ENCODE results near the gene PRDX5. TPM values are rescaled to one million over a fixed set of nuclear protein-coding genes. Genes with fewer than 3 reads are reported as not detected.

PRDX5 gene
- total and polyA plus RNA-seq, 7 donors, result 122 to 323 (median 178) TPM

DNA sequence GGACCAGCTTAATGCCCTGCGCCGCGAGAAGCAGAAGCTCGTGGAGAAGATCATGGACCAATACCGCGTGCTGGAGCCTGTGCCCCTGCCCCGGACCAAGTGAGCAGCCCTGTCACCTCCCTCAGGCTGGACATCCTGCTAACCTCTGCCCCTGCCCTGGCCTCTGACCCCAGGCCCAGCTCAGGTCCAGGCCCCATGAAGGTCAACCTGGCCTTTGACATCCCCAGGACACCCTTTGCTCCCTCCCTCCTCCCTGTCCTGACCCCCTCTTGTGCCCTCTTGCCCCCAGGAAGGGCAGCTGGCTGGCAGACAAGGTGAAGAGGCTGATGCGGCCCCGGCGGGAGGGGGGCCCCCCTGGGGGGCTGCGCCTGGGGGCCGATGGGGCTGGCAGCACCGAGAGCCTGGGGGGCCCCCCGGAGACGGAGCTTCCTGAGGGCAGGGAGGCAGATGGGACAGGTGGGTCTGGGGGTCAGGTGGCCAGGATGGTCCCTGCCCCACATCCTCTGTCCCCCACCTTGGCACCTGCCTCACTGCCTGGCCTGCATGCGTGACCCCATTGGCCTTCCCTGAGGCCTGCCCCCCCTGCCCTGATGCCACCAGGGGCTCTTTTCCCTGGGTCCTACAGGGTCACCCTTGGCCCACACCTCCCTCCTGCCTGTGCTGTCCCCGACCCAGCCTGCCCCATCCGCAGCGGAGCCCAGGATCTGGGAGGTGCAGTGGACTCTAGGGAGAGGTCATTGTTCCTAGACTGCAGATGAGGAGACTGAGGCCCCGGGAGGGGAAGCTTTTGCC is 36.0 kb downstream of the PRDX5 start:
- H3K27ac ChIP-seq, result no peak overlapping the region
- DNase-seq (peak in 1 of 2 donors; percentile 50), ATAC-seq (no peak)
- H3K36me3 ChIP-seq (ENCODE audit: insufficient read depth in 1 of 2, low read depth in 1 of 2), result no peaks in the 10 kb centered on the region
- H3K27me3 ChIP-seq (ENCODE audit: insufficient read depth in 3 of 3, low read length in 2 of 3), result peaks cover 0 to 9% (median 3%) of the 10 kb centered on the region in 3 donors
- WGBS, 3 donors, result 73 to 84% (median 74%) methylated on average over 17 to 20 of the region's 20 CpGs
- intact Hi-C loops (cut with DNase I), result loop anchor here in 1 of 2 donors (2.0 kb wide), 1 partner anchor 35 kb away; the partner anchor contains the start of gene PRDX5
- TF ChIP-seq, protein P1, sequence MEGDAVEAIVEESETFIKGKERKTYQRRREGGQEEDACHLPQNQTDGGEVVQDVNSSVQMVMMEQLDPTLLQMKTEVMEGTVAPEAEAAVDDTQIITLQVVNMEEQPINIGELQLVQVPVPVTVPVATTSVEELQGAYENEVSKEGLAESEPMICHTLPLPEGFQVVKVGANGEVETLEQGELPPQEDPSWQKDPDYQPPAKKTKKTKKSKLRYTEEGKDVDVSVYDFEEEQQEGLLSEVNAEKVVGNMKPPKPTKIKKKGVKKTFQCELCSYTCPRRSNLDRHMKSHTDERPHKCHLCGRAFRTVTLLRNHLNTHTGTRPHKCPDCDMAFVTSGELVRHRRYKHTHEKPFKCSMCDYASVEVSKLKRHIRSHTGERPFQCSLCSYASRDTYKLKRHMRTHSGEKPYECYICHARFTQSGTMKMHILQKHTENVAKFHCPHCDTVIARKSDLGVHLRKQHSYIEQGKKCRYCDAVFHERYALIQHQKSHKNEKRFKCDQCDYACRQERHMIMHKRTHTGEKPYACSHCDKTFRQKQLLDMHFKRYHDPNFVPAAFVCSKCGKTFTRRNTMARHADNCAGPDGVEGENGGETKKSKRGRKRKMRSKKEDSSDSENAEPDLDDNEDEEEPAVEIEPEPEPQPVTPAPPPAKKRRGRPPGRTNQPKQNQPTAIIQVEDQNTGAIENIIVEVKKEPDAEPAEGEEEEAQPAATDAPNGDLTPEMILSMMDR (IDR thresholded peaks at IDR 0.05), result no peak
- peaks cover 6% of the 10 kb centered on the region for H3K4me1 ChIP-seq
- no peaks in the 10 kb centered on the region for H3K9me3 ChIP-seq
- H3K4me3 ChIP-seq, result no peak overlapping the region

DNA sequence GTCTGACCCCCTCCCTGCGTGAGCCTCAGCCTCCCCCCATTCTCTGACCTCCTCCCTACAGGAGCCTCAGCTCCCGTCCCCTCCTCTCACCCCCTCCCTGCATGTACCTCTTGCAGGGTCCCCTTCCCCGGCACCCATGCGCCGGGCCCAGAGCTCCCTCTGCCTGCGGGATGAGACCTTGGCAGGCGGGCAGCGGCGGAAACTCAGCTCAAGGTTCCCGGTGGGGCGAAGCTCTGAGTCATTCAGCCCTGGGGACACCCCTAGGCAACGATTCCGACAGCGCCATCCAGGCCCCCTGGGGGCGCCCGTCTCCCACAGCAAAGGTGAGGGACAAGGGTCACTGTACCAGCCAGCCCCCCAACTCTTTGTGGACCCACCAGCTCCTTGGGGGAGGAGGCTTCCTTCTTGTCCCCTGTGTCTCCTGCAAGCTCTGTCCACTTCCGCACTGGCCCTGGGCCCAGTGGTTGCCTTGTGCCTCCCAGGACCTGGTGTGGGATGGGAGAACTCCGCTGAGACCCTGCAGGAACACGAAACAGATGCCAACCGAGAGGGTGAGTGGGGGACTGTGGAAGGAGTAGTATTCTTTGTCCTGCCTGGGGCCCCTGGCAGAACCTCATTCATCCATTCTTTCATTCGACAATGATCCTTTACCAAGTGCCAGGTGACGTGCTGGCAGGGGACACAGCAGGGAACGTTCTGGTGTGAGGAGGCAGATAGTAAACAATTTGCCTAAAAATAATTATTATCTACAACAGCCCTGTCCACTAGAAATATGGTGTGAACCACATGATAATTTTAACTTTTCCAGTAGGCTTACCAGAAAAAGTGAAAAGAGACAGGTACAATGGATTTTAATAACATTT is 37.4 kb downstream of the PRDX5 start:
- Histone ChIP-seq H3K4me3 (peak overlapping the region; percentile 37), H3K27me3 (ENCODE audit: insufficient read depth in 3 of 3, low read length in 2 of 3) (peaks cover 0 to 9% (median 3%) of the 10 kb centered on the region in 3 donors), H3K4me1 (peaks cover 6% of the 10 kb centered on the region), H3K27ac (peak overlapping the region; percentile 21), H3K36me3 (ENCODE audit: insufficient read depth in 1 of 2, low read depth in 1 of 2) (no peaks in the 10 kb centered on the region), H3K9me3 (no peaks in the 10 kb centered on the region)
- intact Hi-C loops (cut with DNase I), result loop anchor here (2.0 to 5.0 kb wide), 2 partner anchors 33 to 37 kb away; partner anchors contain the start of gene PRDX5 (in 1 of the 2)
- TF ChIP-seq, protein P1 (IDR thresholded peaks at IDR 0.05), result peak; percentile 59
- ATAC-seq (peak; percentile 74 to 85 (median 82)), DNase-seq (peak; percentile 83 to 91)
- 18 to 20% (median 19%) methylated on average over 23 of the region's 23 CpGs for WGBS, 3 donors

DNA sequence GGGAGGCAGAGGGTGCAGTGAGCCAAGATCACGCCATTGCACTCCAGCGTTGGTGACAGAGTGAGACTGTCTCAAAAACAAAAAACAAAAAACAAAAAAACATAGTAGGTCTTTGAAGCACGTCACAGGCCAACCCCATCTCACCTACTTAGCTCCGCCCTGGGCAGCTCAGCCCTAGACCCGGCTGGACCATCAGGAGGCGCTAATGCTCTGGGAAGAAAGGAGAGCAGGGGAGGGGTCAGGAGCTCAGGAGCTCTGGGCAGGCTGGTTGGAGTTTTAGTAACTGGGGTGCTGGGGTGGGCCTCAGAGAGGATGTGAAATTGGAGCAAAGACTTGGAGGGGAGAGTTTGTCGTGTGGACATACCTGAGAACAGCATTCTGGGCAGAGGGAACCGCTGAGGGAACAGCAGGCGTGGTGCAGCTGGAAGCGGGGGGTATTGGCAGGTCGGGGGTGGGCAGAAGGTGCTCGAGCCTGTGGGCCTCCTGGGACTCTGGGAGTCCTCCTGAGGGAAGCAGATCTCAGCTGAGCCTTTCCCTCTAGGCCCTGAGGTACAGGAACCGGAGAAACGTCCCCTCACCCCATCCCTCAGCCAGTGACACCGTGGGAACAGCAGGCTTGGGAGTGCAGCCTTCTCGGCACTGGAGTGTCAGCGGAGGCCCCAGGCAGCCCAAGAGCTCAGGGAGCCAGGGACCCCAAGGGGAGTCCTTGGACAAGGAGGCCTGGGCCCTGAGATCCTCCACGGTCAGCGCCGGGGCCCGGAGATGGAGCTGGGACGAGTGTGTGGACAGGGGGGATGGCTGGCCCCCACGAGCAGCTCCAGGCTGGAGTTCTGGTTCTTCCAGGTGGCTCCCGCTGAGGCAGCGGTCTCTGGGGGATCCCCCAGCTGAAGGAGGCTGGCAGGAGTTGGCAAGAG is 38.8 kb downstream of the PRDX5 start:
- H3K4me1 ChIP-seq, result peaks cover 6% of the 10 kb centered on the region

More for the DNA sequence above, 38.8 kb downstream of the PRDX5 start:
- Histone ChIP-seq H3K4me3 (no peak overlapping the region), H3K9me3 (no peaks in the 10 kb centered on the region), H3K27ac (no peak overlapping the region), H3K36me3 (ENCODE audit: insufficient read depth in 1 of 2, low read depth in 1 of 2) (peaks cover 0 to 14% of the 10 kb centered on the region in 2 donors), H3K27me3 (ENCODE audit: insufficient read depth in 3 of 3, low read length in 2 of 3) (peaks cover 0 to 9% (median 0%) of the 10 kb centered on the region in 3 donors)
- TF ChIP-seq, protein P1 (IDR thresholded peaks at IDR 0.05), result no peak
- intact Hi-C loops (cut with DNase I), result loop anchor here in 1 of 2 donors (5.0 kb wide), 1 partner anchor 34 kb away; no protein-coding TSS in a partner anchor
- ATAC-seq, result no peak
- 86 to 88% (median 87%) methylated on average over 20 to 25 of the region's 25 CpGs for WGBS, 3 donors
- peak in 1 of 2 donors; percentile 49 for DNase-seq

Data from psoas muscle (tissue), 8 donors.